Sigmoid colon (tissue), 7 donors: ENCODE results near the gene CASZ1. TPM values are rescaled to one million over a fixed set of nuclear protein-coding genes. Genes with fewer than 3 reads are reported as not detected.

Experiments used
- DNase-seq: peaks from one replicate; pipeline ENCODE4 v3.0.0-alpha.2; 2019
- H3K27ac ChIP-seq, 4 donors: fragments of 200-600 bp; sonication (generic); one replicate each; pipeline ENCODE4 v1.5.1; 2016 to 2019; ENCODE audit warnings: mild to moderate bottlenecking in 1 of 4
- H3K27me3 ChIP-seq, 3 donors: fragments of 200-600 bp; sonication (generic); one replicate each; pipeline ENCODE4 v1.5.1; 2019; ENCODE audit warnings: mild to moderate bottlenecking in 1 of 3
- H3K36me3 ChIP-seq, 4 donors: fragments of 200-600 bp; sonication (generic); one replicate each; pipeline ENCODE4 v1.5.1; 2016 to 2019
- H3K4me1 ChIP-seq, 4 donors: fragments of 200-600 bp; sonication (generic); one replicate each; pipeline ENCODE4 v1.5.1; 2017 to 2019
- H3K4me3 ChIP-seq, 4 donors: fragments of 200-600 bp; sonication (generic); one replicate each; pipeline ENCODE4 v1.5.1; 2017 to 2019; ENCODE audit warnings: mild to moderate bottlenecking in 2 of 4, moderate library complexity in 1 of 4
- H3K9me3 ChIP-seq, 4 donors: fragments of 200-600 bp in 3 of 4; sonication (generic) in 3 of 4; one replicate each; pipeline versions ENCODE4 v1.5.1 to v1.6.1; 2013 to 2019
- EP300 ChIP-seq, 4 donors: sonication (generic); formaldehyde crosslinking; IDR thresholded peaks; one replicate each; pipeline ENCODE4 v1.6.1; 2017; ENCODE audit warnings: antibody characterized with exemption in 4 of 4
- POLR2A ChIP-seq, 2 donors: fragments of 450-650 bp; IDR thresholded peaks; one replicate each; pipeline ENCODE4 v1.6.1; 2016; ENCODE audit warnings: antibody characterized with exemption in 2 of 2, mild to moderate bottlenecking in 2 of 2, moderate library complexity in 2 of 2
- POLR2AphosphoS5 ChIP-seq, 4 donors: sonication (generic); formaldehyde crosslinking; IDR thresholded peaks; one replicate each; pipeline ENCODE4 v1.6.1; 2017; ENCODE audit warnings: antibody characterized with exemption in 4 of 4
- WGBS, 2 donors: extraction: QIAGEN DNeasy Blood & Tissue Kit; methylation state at CpG; one replicate each; pipeline ENCODE4 v1.1.7; 2013; 5-methylcytosine and 5-hydroxymethylcytosine counted together
- intact Hi-C: fragments of 100-400 bp; cut with DNase I; formaldehyde crosslinking; loops from one replicate; pipeline ENCODE4 v1.15.1; 2023
- polyA plus RNA-seq, 3 donors: library from polyadenylated mRNA; stranded (reverse); fragments of 200-250 nt; gene quantifications; one replicate each; pipeline ENCODE4 v1.2.3, GENCODE V29; 2013
- total RNA-seq, 4 donors: library from RNA; depleted of rRNA; stranded (reverse); fragments of >200 nt; gene quantifications; one replicate each; pipeline ENCODE4 v1.1.0, GENCODE V29; 2016
- TF ChIP-seq, protein P1 (sequence below), 4 experiments: fragments of 450-650 bp in 3 of 4; fragments of 200-600 bp in 1 of 4; IDR thresholded peaks; one replicate each; pipeline ENCODE4 v1.5.1; 2016 to 2019; ENCODE audit warnings: antibody characterized with exemption in 4 of 4, mild to moderate bottlenecking in 3 of 4, moderate library complexity in 2 of 4
- donor health status: healthy with polysubstance abuse.
- donor health status: Bipolar disorder and iron deficiency.
- donor health status: healthy.

The CASZ1 gene
- total and polyA plus RNA-seq, 7 donors, result 4.2 to 47.9 (median 23.6) TPM

DNA sequence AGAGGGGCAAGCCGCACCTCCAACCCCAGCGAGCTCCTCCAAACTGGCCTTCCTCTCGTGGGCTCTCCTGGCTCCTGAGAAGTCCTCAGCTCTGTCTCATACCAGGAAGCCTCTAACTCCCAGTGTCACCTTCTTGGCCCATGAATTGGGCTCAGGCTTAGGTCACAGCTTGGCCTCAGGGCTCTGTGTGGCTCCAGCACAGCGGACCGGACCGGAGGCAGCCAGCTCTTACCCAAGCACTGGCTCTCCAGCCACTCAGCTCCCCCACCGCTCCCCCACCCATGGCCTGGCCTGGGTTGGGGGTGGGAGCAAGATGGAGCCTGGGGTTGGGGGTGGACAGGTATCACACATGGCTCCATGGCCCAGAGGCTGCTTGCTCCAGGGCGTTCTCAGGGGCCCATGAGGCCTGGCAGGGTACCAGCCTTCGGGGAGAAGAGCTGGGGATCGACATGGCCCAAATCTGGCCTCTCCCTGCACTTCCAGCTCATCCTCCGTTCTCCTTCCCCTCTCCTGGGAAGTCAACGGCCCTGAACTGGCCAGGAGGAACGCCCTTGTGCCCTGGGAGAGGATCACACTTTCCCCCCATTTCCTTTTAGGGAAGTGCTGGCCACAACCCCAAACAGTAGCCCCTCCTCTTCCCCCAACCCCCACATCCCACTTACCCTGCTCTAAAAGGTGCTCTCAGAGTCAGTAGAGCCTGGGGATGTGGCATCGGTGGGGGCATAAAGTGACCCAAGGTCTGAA, 97.5 kb downstream of the CASZ1 start:
- Histone ChIP-seq H3K27ac (peak overlapping the region in 3 of 4 donors; percentile 48 to 59 (median 53)), H3K9me3 (no peaks in the 10 kb centered on the region), H3K4me1 (peaks cover 0 to 42% (median 38%) of the 10 kb centered on the region in 4 donors), H3K27me3 (no peaks in the 10 kb centered on the region), H3K4me3 (no peak overlapping the region), H3K36me3 (no peaks in the 10 kb centered on the region)
- 71 to 80% methylated on average over 14 of the region's 14 CpGs for WGBS, 2 donors
- intact Hi-C loops, result loop anchor here (10.0 kb wide), 1 partner anchor 166 kb away; no protein-coding TSS in a partner anchor
- TF ChIP-seq POLR2A (IDR thresholded peaks at IDR 0.05), result no peak
- TF ChIP-seq, protein P1, sequence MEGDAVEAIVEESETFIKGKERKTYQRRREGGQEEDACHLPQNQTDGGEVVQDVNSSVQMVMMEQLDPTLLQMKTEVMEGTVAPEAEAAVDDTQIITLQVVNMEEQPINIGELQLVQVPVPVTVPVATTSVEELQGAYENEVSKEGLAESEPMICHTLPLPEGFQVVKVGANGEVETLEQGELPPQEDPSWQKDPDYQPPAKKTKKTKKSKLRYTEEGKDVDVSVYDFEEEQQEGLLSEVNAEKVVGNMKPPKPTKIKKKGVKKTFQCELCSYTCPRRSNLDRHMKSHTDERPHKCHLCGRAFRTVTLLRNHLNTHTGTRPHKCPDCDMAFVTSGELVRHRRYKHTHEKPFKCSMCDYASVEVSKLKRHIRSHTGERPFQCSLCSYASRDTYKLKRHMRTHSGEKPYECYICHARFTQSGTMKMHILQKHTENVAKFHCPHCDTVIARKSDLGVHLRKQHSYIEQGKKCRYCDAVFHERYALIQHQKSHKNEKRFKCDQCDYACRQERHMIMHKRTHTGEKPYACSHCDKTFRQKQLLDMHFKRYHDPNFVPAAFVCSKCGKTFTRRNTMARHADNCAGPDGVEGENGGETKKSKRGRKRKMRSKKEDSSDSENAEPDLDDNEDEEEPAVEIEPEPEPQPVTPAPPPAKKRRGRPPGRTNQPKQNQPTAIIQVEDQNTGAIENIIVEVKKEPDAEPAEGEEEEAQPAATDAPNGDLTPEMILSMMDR (IDR thresholded peaks at IDR 0.05), result no peak
- DNase-seq, result no peak

DNA sequence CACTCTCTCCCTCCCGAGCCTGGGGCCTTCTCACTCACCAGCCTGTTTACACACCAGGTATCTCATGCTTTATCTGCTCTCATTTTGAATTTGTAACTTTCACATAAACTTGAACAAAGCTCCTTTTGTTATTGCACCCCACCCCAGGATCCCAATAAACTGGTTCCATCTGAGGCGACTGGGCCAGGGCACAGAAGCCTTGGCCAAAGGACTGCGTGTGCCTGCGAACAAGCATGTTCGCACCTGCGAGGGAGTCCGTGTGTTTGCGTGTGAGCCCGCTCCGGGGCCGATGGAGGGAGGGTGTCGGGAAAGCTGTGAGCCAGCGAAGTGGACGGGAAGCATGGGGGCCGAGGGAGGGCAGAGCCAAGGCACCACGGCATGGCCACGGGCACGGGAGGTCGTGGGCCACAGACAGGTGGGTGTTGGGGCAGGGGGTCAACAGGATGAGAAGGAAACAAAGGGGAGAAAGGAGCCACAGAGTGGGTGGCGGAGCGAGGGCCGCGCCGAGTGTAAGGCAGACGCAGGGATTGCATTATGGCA, 98.8 kb downstream of the CASZ1 start:
- intact Hi-C loops, result loop anchor here (10.0 kb wide), 1 partner anchor 167 kb away; no protein-coding TSS in a partner anchor

DNA sequence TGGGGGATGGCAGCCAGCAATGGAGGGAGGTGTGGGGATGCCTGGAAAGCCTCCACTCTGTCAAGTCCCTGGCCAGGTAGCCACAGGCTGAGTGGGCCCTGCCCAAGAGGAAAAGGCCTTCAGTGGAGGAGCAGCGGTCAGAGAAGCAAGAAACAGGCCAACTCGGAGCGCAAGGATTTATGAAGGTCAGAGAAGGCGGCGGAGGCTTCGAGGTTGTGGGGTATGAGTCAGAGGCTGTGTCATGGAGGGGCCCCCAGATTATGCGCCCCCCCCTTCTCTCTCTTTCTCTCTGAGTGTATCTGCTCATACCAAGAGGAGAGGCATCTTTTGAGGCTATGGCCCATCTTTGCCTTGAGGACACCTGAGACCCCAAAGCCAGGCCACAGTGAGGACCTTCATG, 99.5 kb downstream of the CASZ1 start:
- Histone ChIP-seq H3K27me3 (no peaks in the 10 kb centered on the region), H3K4me3 (no peak overlapping the region), H3K27ac (peak overlapping the region in 3 of 4 donors; percentile 90 to 97 (median 95)), H3K9me3 (no peaks in the 10 kb centered on the region), H3K4me1 (peaks cover 0 to 52% (median 48%) of the 10 kb centered on the region in 4 donors), H3K36me3 (no peaks in the 10 kb centered on the region)
- WGBS, 2 donors, result 85 to 87% methylated on average over 7 of the region's 7 CpGs
- no peak for DNase-seq
- intact Hi-C loops, result loop anchor here (10.0 kb wide), 1 partner anchor 168 kb away; no protein-coding TSS in a partner anchor
- TF ChIP-seq, protein P1 (IDR thresholded peaks at IDR 0.05), result no peak
- TF ChIP-seq POLR2AphosphoS5 (IDR thresholded peaks at IDR 0.05) (no peak), EP300 (IDR thresholded peaks at IDR 0.05) (no peak), POLR2A (IDR thresholded peaks at IDR 0.05) (no peak)

More for the DNA sequence above, 98.8 kb downstream of the CASZ1 start:
- Histone ChIP-seq H3K36me3 (no peaks in the 10 kb centered on the region), H3K4me1 (peaks cover 0 to 45% (median 41%) of the 10 kb centered on the region in 4 donors), H3K27ac (peak overlapping the region in 2 of 4 donors; percentile 90 to 97), H3K27me3 (no peaks in the 10 kb centered on the region), H3K4me3 (no peak overlapping the region), H3K9me3 (no peaks in the 10 kb centered on the region)
- DNase-seq, result no peak
- TF ChIP-seq EP300 (IDR thresholded peaks at IDR 0.05) (no peak), POLR2A (IDR thresholded peaks at IDR 0.05) (no peak), POLR2AphosphoS5 (IDR thresholded peaks at IDR 0.05) (no peak)
- TF ChIP-seq, protein P1 (IDR thresholded peaks at IDR 0.05), result no peak
- 46 to 79% methylated on average over 25 of the region's 25 CpGs for WGBS, 2 donors

DNA sequence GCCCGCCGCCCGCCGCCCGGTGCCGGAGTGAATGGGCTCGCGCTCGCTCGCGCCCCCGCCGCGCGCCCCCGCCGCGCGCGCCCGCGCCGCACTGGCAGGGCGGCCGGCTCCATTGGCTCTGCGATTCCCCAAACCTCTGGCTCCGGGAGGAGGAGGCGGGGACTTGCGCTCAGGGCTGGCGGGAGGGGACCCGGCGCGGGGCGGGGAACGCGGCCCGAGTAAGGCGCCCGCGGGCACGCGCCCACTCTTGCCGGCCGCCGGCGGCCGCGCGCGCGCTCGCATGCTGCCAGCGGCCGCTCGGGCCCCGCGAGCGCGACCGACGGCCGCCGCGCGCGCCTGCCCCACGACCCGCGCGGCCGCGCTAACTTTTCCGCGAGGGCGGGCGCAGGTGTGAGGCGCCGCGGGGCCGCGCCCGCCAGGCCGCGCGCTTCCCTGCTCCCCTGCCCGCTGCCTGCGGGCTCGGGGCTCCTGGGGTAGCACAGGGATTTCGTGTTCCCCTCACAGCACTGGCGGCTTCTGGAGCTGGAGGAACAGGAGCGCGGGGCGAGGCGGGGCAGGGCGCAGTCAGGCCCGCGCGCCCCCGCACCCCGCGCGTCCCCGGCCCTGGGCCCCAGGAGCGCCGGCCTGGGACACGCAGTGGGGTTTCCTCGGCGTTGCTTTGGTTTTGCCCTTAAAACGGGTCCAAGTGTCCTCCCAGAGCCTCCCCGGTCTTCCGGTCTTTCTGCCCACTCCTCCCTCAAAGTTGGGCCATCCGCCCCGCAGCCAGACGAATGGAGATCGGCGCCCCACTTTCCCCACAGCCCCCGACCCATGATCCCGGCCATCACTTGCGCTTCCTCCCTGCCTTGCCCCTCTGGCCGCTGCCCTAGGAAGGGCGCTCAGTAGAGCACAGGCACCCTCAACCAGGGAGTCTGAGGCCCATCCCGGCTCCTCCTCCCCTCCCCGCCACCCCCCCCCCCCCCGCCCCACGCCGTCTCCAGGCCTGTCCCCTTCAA, 101.5 kb downstream of the CASZ1 start:
- WGBS, 2 donors, result 2 to 6% methylated on average over 125 of the region's 126 CpGs
- H3K36me3 ChIP-seq, result no peaks in the 10 kb centered on the region
- TF ChIP-seq EP300 (IDR thresholded peaks at IDR 0.05) (no peak), POLR2AphosphoS5 (IDR thresholded peaks at IDR 0.05) (no peak), POLR2A (IDR thresholded peaks at IDR 0.05) (no peak)
- TF ChIP-seq, protein P1 (IDR thresholded peaks at IDR 0.05), result no peak
- H3K4me3 ChIP-seq, result peak overlapping the region; percentile 38 to 89 (median 76)
- H3K27me3 ChIP-seq, result no peaks in the 10 kb centered on the region
- peaks cover 0 to 71% (median 66%) of the 10 kb centered on the region in 4 donors for H3K4me1 ChIP-seq
- H3K9me3 ChIP-seq, result no peaks in the 10 kb centered on the region
- intact Hi-C loops, result loop anchor here (2.0 to 10.0 kb wide), 3 partner anchors 96 to 170 kb away; no protein-coding TSS in a partner anchor
- DNase-seq, result peak; percentile 96
- H3K27ac ChIP-seq, result peak overlapping the region; percentile 88 to 97 (median 92)
